RWPE2 (cell line): ENCODE data around the gene HS3ST3B1.

ENCODE experiments used
- ATAC-seq: fragments of 200-7000 bp; cut with Tn5 transposase; 3 replicates; pipeline ENCODE4 v1.9.1; 2021; ENCODE audit warnings: low read depth
- DNase-seq: peaks from one replicate; pipeline ENCODE4 v3.0.0-alpha.2; 2020; ENCODE audit warnings: low spot score
- H3K27ac ChIP-seq: fragments of 450-650 bp; 2 replicates; pipeline ENCODE4 v1.5.1; 2017; ENCODE audit warnings: mild to moderate bottlenecking; ENCODE audit not compliant: poor library complexity, severe bottlenecking
- H3K27me3 ChIP-seq: fragments of 250-450 bp; sonication (Bioruptor Pico); 2 replicates; pipeline ENCODE4 v1.5.1; 2021; ENCODE audit warnings: mild to moderate bottlenecking, moderate library complexity; ENCODE audit not compliant: insufficient read depth, poor library complexity, severe bottlenecking
- H3K36me3 ChIP-seq: fragments of 250-450 bp; sonication (Bioruptor Pico); 2 replicates; pipeline ENCODE4 v1.5.1; 2020; ENCODE audit warnings: low read depth, mild to moderate bottlenecking, moderate library complexity
- H3K4me1 ChIP-seq: fragments of 250-450 bp; sonication (Bioruptor Pico); 2 replicates; pipeline ENCODE4 v1.5.1; 2021; ENCODE audit warnings: mild to moderate bottlenecking, moderate library complexity; ENCODE audit not compliant: insufficient read depth, poor library complexity, severe bottlenecking
- H3K4me3 ChIP-seq: fragments of 250-450 bp; sonication (Bioruptor Pico); 2 replicates; pipeline ENCODE4 v1.5.1; 2021; ENCODE audit warnings: mild to moderate bottlenecking, moderate library complexity; ENCODE audit not compliant: severe bottlenecking
- H3K9me3 ChIP-seq: fragments of 250-450 bp; sonication (Bioruptor Pico); 2 replicates; pipeline ENCODE4 v1.5.1; 2021; ENCODE audit warnings: mild to moderate bottlenecking, moderate library complexity; ENCODE audit not compliant: severe bottlenecking
- TF ChIP-seq, protein P1 (sequence below): fragments of 450-650 bp; IDR thresholded peaks from one replicate; pipeline ENCODE4 v1.5.1; 2017; ENCODE audit warnings: mild to moderate bottlenecking, moderate library complexity; ENCODE audit not compliant: poor library complexity, severe bottlenecking

The HS3ST3B1 gene

DNA sequence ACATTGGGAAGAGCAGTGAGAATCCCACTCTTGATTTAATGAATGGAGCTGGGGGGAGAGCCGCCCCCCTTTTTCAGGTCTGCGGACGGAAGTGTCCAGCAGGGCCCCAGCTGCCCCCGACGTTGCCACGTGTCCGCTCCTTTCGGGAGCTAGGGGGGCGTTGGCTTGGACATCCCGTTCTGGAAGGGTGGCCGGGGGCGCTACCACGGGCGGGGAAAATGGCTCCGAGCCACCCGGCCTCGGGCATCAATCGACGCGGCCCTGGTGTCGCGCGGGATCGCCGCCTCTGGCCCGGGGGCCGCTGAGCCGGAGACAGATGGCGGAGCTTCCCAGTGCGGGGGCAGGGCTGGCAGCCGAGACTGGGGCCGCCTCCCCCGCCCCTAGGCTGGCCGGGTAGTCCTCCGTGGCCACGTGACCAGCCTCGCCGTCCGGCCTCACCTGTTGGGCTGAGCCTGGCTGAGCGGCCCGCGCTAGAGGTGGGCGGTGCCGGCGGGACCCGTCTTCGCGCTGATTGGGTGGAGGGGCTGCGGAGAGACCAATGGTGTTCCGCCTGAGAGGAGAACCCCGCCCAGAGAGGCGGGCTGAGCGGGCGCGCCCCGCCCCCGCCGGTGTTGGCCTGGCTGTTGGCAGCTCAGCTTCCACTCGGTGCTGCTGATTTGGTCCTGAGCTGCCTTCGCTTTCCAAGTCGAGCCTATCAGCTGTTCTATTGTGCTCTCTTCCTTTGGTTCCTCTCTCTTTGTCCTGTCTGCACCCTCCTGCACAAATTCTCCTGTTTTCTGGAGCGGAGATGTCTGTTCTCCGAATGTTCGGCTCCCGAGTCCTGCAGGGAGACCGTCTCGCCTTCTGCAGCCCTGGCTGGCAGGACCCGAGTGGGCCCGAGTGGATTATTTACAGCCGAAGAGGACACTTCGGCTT is 8.3 kb downstream of the HS3ST3B1 start:
- Histone ChIP-seq H3K36me3 (no peaks in the 10 kb centered on the region), H3K27me3 (no peaks in the 10 kb centered on the region), H3K27ac (peak overlapping the region; percentile 73), H3K4me1 (peaks cover 25% of the 10 kb centered on the region), H3K4me3 (peak overlapping the region; percentile 46), H3K9me3 (no peaks in the 10 kb centered on the region)
- TF ChIP-seq, protein P1, sequence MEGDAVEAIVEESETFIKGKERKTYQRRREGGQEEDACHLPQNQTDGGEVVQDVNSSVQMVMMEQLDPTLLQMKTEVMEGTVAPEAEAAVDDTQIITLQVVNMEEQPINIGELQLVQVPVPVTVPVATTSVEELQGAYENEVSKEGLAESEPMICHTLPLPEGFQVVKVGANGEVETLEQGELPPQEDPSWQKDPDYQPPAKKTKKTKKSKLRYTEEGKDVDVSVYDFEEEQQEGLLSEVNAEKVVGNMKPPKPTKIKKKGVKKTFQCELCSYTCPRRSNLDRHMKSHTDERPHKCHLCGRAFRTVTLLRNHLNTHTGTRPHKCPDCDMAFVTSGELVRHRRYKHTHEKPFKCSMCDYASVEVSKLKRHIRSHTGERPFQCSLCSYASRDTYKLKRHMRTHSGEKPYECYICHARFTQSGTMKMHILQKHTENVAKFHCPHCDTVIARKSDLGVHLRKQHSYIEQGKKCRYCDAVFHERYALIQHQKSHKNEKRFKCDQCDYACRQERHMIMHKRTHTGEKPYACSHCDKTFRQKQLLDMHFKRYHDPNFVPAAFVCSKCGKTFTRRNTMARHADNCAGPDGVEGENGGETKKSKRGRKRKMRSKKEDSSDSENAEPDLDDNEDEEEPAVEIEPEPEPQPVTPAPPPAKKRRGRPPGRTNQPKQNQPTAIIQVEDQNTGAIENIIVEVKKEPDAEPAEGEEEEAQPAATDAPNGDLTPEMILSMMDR = no peak
- peak; percentile 99 for ATAC-seq
- DNase-seq = peak; percentile 96

DNA sequence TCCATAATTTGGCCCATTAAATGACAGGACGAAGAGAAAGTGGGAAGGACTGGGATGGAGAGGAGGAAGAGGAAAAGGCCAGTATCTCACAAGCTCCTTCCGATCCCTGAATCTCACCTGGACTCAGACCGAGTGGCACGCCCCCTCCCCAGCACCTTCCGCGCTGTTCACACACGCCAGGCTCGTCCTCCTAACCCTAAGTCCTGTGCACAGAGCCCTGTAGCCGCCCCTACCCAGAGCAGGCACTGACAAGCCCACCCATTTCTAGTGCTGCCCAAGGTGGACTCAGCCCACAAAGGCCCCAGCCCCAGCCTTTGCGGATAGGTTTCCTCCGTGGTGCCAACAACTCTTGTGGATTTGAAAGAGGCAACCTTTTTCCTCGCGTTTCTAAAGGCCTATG is 9.2 kb downstream of the HS3ST3B1 start:
- TF ChIP-seq, protein P1 = no peak
- Histone ChIP-seq H3K4me1 (peaks cover 25% of the 10 kb centered on the region), H3K4me3 (peak overlapping the region; percentile 46), H3K36me3 (no peaks in the 10 kb centered on the region), H3K9me3 (no peaks in the 10 kb centered on the region), H3K27me3 (no peaks in the 10 kb centered on the region), H3K27ac (peak overlapping the region; percentile 73)
- ATAC-seq (no peak), DNase-seq (no peak)

DNA sequence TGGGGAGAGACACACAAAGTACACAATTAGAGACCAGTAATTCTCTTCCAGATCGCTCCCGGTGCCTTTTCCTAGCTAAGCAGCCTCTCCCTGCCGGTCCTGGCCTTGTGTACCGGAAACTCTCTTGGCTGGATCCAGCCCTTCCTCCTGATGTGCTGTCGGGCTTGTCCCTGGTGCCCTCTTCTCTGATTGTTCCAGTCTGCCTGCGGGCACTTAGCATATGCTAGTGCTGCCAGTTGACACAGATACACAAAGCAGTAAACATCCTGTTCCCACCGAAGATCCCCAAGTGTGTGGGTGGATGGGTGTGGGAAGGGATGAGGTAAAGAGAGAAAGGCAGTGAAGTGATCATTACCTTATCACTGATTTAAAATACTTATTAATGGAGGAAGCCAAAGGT is 9.7 kb downstream of the HS3ST3B1 start:
- no peak overlapping the region for H3K4me3 ChIP-seq
- H3K36me3 ChIP-seq = no peaks in the 10 kb centered on the region
- no peak overlapping the region for H3K27ac ChIP-seq
- H3K4me1 ChIP-seq = peaks cover 25% of the 10 kb centered on the region
- no peak for DNase-seq
- H3K9me3 ChIP-seq = no peaks in the 10 kb centered on the region
- H3K27me3 ChIP-seq = no peaks in the 10 kb centered on the region
- ATAC-seq = no peak
- TF ChIP-seq, protein P1 = no peak

DNA sequence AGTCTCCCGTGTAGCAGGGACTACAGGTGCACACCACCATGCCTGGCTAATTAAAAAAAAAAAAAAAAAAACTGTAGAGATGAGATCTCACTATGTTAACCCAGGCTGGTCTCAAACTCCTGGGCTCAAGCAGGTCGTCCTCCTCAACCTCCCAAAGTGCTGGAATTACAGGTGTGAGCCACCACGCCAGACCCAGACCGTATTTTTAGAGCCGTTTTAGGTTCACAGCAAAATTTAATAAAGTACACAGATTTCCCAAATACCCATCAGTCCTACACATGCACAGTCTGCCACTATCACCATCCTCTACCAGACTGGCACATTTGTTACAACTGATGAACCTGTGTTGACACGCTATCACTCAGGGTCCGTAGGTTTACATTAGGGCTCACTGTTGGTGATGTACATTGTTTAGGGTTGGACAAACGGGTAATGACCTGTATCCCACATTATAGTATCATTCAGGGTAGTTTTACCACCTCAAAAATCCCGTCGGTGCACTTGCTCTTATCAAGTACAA is 10.4 kb downstream of the HS3ST3B1 start:
- Histone ChIP-seq H3K27ac (no peak overlapping the region), H3K4me3 (no peak overlapping the region), H3K27me3 (no peaks in the 10 kb centered on the region), H3K4me1 (peaks cover 21% of the 10 kb centered on the region), H3K36me3 (no peaks in the 10 kb centered on the region), H3K9me3 (no peaks in the 10 kb centered on the region)
- DNase-seq = no peak
- no peak for ATAC-seq
- TF ChIP-seq, protein P1 = no peak

DNA sequence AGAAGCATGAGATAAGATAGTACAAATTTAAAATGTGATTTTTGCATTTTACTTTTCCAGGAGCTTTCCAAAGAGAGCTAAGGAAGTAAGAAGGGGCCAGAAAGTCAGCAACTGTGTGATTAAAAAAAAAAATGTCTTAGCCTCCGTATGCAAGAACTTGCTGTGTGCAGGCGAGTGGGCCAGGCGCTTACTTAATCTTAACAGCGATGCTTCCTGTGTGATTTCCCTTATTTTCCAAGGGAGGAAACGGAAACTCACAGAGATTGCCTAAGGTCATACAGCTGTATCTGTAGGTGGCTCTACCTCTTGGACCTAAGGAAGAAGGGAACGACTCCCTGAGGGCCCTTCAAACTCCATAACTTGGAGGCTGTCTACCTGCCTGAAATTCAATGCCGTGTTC is 11.1 kb downstream of the HS3ST3B1 start:
- H3K27me3 ChIP-seq = no peaks in the 10 kb centered on the region
- no peak for ATAC-seq
- peaks cover 14% of the 10 kb centered on the region for H3K4me1 ChIP-seq
- TF ChIP-seq, protein P1 = no peak
- no peaks in the 10 kb centered on the region for H3K9me3 ChIP-seq
- DNase-seq = no peak
- no peak overlapping the region for H3K27ac ChIP-seq
- no peak overlapping the region for H3K4me3 ChIP-seq
- H3K36me3 ChIP-seq = no peaks in the 10 kb centered on the region
